WTC11 (cell line): Measurements from ENCODE around the gene ANKRD11.

ENCODE experiments used
- NFE2L1 ChIP-seq: sonication (generic); formaldehyde crosslinking; IDR thresholded peaks from 2 replicates; pipeline ENCODE4 v1.8.1; 2023; ENCODE audit warnings: missing genetic modification reagents
- NR2C2 ChIP-seq: sonication (generic); formaldehyde crosslinking; IDR thresholded peaks from 2 replicates; pipeline ENCODE4 v1.8.0; 2022; ENCODE audit warnings: mild to moderate bottlenecking, missing genetic modification reagents
- NR3C1 ChIP-seq: sonication (generic); formaldehyde crosslinking; conservative IDR thresholded peaks from 2 replicates; pipeline ENCODE4 v1.8.1; 2023; ENCODE audit warnings: low read depth, mild to moderate bottlenecking, missing genetic modification reagents
- TF ChIP-seq, protein P1 (sequence below): fragments of 200-600 bp; IDR thresholded peaks from 2 replicates; pipeline ENCODE4 v1.8.0; 2022; ENCODE audit warnings: antibody characterized with exemption

GRCh38 chr16:89505204-89506112 is 15.1 kb upstream of the ANKRD11 start:
- TF ChIP-seq NR2C2 = no peak
- TF ChIP-seq, protein P1, sequence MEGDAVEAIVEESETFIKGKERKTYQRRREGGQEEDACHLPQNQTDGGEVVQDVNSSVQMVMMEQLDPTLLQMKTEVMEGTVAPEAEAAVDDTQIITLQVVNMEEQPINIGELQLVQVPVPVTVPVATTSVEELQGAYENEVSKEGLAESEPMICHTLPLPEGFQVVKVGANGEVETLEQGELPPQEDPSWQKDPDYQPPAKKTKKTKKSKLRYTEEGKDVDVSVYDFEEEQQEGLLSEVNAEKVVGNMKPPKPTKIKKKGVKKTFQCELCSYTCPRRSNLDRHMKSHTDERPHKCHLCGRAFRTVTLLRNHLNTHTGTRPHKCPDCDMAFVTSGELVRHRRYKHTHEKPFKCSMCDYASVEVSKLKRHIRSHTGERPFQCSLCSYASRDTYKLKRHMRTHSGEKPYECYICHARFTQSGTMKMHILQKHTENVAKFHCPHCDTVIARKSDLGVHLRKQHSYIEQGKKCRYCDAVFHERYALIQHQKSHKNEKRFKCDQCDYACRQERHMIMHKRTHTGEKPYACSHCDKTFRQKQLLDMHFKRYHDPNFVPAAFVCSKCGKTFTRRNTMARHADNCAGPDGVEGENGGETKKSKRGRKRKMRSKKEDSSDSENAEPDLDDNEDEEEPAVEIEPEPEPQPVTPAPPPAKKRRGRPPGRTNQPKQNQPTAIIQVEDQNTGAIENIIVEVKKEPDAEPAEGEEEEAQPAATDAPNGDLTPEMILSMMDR = no peak
- no peak for TF ChIP-seq NFE2L1 (CRISPR knock-in tag)
- TF ChIP-seq NR3C1 = no peak
